K562 (cell line): ENCODE measurements around the gene PYCR2. TPM values are rescaled to one million over a fixed set of nuclear protein-coding genes. Genes with fewer than 3 reads are reported as not detected.

ENCODE experiments used
- ARID1B ChIP-seq: fragments of 450-650 bp; IDR thresholded peaks from 2 replicates; pipeline ENCODE4 v1.6.1; 2016; ENCODE audit warnings: antibody characterized with exemption, mild to moderate bottlenecking, inconsistent platforms
- EGR1 ChIP-seq: fragments of 450-650 bp; conservative IDR thresholded peaks from 2 replicates; pipeline ENCODE4 v1.6.1; 2017; ENCODE audit warnings: mild to moderate bottlenecking
- ERF ChIP-seq: fragments of 450-650 bp; formaldehyde crosslinking; IDR thresholded peaks from 2 replicates; pipeline ENCODE4 v1.4.0; 2020; ENCODE audit warnings: mild to moderate bottlenecking, mixed read lengths
- FOXA3 ChIP-seq, 2 experiments: fragments of 450-650 bp in 1 of 2; sonication (generic) in 1 of 2; formaldehyde crosslinking; IDR thresholded peaks in 1 of 2; conservative IDR thresholded peaks in 1 of 2; 2 replicates each; pipeline versions ENCODE4 v1.4.0 to v1.8.0; 2020 to 2022; ENCODE audit warnings: mild to moderate bottlenecking in 2 of 2, missing genetic modification reagents in 1 of 2
- GABPA ChIP-seq: fragments of 200-800 bp; sonication (Bioruptor generic); conservative IDR thresholded peaks from 2 replicates; pipeline ENCODE4 v1.6.1; 2016; ENCODE audit warnings: low read depth, missing genetic modification characterization, missing compliant biosample characterization
- GTF2E2 ChIP-seq: fragments of 200-800 bp; sonication (Bioruptor generic); IDR thresholded peaks from 2 replicates; pipeline ENCODE4 v1.6.1; 2016; ENCODE audit warnings: missing genetic modification characterization, missing compliant biosample characterization
- MTF1 ChIP-seq: fragments of 250-450 bp; sonication (Bioruptor Pico); IDR thresholded peaks from 2 replicates; pipeline ENCODE4 v1.9.0; 2021; ENCODE audit warnings: moderate library complexity, mild to moderate bottlenecking, inconsistent platforms, borderline replicate concordance
- NFIC ChIP-seq: fragments of 450-650 bp; IDR thresholded peaks from 2 replicates; pipeline ENCODE4 v1.6.1; 2017; ENCODE audit warnings: mild to moderate bottlenecking, inconsistent platforms
- NR2C2 ChIP-seq, 2 experiments: fragments of 200-800 bp in 1 of 2; sonication (Bioruptor generic) in 1 of 2; sonication (generic) in 1 of 2; formaldehyde crosslinking in 1 of 2; IDR thresholded peaks; 2 replicates each; pipeline versions ENCODE4 v1.6.1 to v1.8.0; 2016 to 2022; ENCODE audit warnings: mild to moderate bottlenecking in 1 of 2, missing compliant biosample characterization in 1 of 2, missing genetic modification characterization in 1 of 2, missing genetic modification reagents in 1 of 2
- RCOR1 ChIP-seq, 2 experiments: IDR thresholded peaks; 2 replicates each; pipeline ENCODE4 v1.6.1; 2012; ENCODE audit warnings: low read depth in 2 of 2, low read length in 2 of 2, borderline replicate concordance in 1 of 2, improper control_type of control experiment in 1 of 2
- TBP ChIP-seq: optimal IDR thresholded peaks from 2 replicates; pipeline ENCODE3; 2011; ENCODE audit warnings: low read depth, low read length, improper control_type of control experiment
- TCF3 ChIP-seq: sonication (generic); formaldehyde crosslinking; IDR thresholded peaks from 2 replicates; pipeline ENCODE4 v1.4.0; 2020; ENCODE audit warnings: mild to moderate bottlenecking, missing genetic modification reagents
- YY1 ChIP-seq, 3 experiments: IDR thresholded peaks; 2 replicates each; pipeline ENCODE4 v1.6.1; 2011; ENCODE audit warnings: low read length in 2 of 3, mild to moderate bottlenecking in 2 of 3, moderate library complexity in 2 of 3, borderline replicate concordance in 1 of 3, control low read depth in 1 of 3, low read depth in 1 of 3; ENCODE audit not compliant: insufficient read depth in 3 of 3, insufficient replicate concordance in 2 of 3, control insufficient read depth in 1 of 3, insufficient read length in 1 of 3; ENCODE audit errors: extremely low read depth in 1 of 3
- ZNF445 ChIP-seq: fragments of 250-450 bp; sonication (Bioruptor Pico); IDR thresholded peaks from 2 replicates; pipeline ENCODE4 v1.4.0; 2020; ENCODE audit warnings: low read depth, mild to moderate bottlenecking, moderate library complexity
- ZNF766 ChIP-seq: fragments of 200-800 bp; sonication (Bioruptor generic); conservative IDR thresholded peaks from 2 replicates; pipeline ENCODE4 v1.6.1; 2016; ENCODE audit warnings: missing genetic modification characterization, missing compliant biosample characterization
- polyA plus RNA-seq, 8 experiments: library from polyadenylated mRNA; depleted of rRNA in 4 of 8; stranded (reverse) in 5 of 8; unstranded in 3 of 8; fragments of >200 nt; fragmentation: Nextera tagmentation in 2 of 8; fragmentation: Illumina TruSeq in 1 of 8; extraction: Ambion mirVana in 2 of 8; extraction: Trizol in 1 of 8; gene quantifications; 2 replicates each; pipeline versions ENCODE4 v1.2.1 to v1.2.3, GENCODE V29; 2011 to 2014; ENCODE audit warnings: inconsistent platforms in 1 of 8, missing spikeins in 1 of 8
- total RNA-seq, 7 experiments: library from RNA; depleted of rRNA in 6 of 7; stranded (reverse); fragments of >200 nt in 6 of 7; fragmentation: Illumina TruSeq in 2 of 7; extraction: Trizol in 2 of 7; gene quantifications; 2 replicates each; pipeline versions ENCODE4 v1.2.1 to v1.2.3, GENCODE V29; 2011 to 2021; ENCODE audit warnings: low replicate concordance in 1 of 7
- TF ChIP-seq, protein P1 (sequence below): sonication (generic); IDR thresholded peaks from 2 replicates; pipeline ENCODE4 v1.6.1; 2016
- TF ChIP-seq, protein P2 (sequence below), 2 experiments: IDR thresholded peaks; 2 replicates each; pipeline ENCODE4 v1.6.1; 2011; ENCODE audit warnings: borderline replicate concordance in 1 of 2, control low read depth in 1 of 2, low read depth in 1 of 2, low read length in 1 of 2, mild to moderate bottlenecking in 1 of 2, mixed read lengths in 1 of 2, moderate library complexity in 1 of 2; ENCODE audit not compliant: insufficient read depth in 1 of 2, insufficient read length in 1 of 2, poor library complexity in 1 of 2, severe bottlenecking in 1 of 2; ENCODE audit errors: extremely low read depth in 1 of 2
- TF ChIP-seq, protein P3 (sequence below): fragments of 250-450 bp; sonication (Bioruptor Pico); IDR thresholded peaks from 2 replicates; pipeline ENCODE4 v1.8.0; 2022; ENCODE audit warnings: inconsistent platforms

Gene PYCR2
- total and polyA plus RNA-seq, 9 of the 15 experiments (the other 6 are each of a cell fraction or from before 2014, with no cell fraction given), result 5.5 to 219 (median 127) TPM

DNA sequence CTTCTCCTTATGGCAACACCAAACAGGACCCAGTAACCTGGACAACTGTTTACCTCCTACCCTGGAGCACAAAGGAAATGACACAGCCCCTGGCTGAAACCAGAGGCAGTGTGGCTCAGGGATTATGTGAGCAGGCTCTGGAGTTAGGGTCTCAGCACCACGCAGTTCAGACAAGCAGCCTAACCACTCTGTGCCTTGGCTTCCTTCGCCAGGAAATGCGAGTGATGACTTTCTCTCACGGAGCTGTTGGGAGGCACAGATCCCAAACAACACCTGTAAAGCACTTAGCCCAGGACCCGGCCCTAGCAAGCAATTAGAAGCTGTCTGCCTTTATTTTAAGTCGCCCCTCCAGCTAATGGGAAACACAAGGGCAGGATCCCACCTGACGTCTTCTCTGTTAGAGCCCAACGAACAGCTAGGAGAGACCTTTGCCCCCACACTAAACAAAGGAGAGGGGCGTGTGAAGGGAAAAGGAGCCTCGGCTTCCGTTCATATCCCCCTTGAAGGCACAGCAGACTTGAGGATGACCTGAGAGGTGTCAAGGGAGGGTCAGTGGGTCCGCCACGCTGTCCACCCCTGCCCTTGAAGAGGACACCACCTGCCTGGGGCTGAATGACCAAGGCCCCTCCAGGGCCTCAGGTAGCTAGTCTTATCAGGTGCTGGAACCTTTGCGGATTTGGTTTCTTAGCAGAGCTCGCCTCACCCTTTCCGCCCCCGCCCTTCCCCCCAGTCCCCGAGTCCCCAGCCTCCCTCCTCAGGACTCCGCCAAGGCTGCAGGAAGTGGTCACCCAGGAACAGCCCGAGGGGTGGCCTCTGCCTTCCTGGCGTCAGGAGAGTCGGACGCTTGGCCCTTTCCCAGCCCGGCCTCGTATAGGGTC, 42.7 kb downstream of the PYCR2 start (continued):
- TF ChIP-seq FOXA3 (CRISPR knock-in tag; conservative IDR thresholded peaks at IDR 0.05 in 1 of 2, IDR thresholded peaks at IDR 0.05 in 1 of 2) (0 out of 4 replicates have a peak, but pooled peaks of 1 of the 2 experiments have one; percentile 3), YY1 (IDR thresholded peaks at IDR 0.05; ENCODE audit: borderline replicate concordance in 1 of 3, control insufficient read depth in 1 of 3, extremely low read depth in 1 of 3, insufficient read depth in 3 of 3, insufficient read length in 1 of 3, insufficient replicate concordance in 2 of 3, low read depth in 1 of 3, low read length in 2 of 3) (peak in 1 of 3 experiments; percentile 39), ERF (CRISPR knock-in tag) (0 out of 2 replicates have a peak, but pooled peaks have one; percentile 18), NFIC (peak; percentile 12; the same call in 1 of the 2 replicates), GTF2E2 (no peak), TBP (peak; percentile 31), EGR1 (peak; percentile 79), ARID1B (peak; percentile 47; the same call in 1 of the 2 replicates), RCOR1 (IDR thresholded peaks at IDR 0.05; ENCODE audit: borderline replicate concordance in 1 of 2, low read depth in 2 of 2, low read length in 2 of 2) (peak in 1 of 2 experiments; percentile 1; a peak in 1 of 4 replicates), MTF1 (CRISPR knock-in tag) (0 out of 2 replicates have a peak, but pooled peaks have one; percentile 18), ZNF766 (CRISPR knock-in tag) (peak; percentile 83; the same call in 1 of the 2 replicates), GABPA (tag) (peak; percentile 83), TCF3 (CRISPR knock-in tag) (0 out of 2 replicates have a peak, but pooled peaks have one; percentile 16), ZNF445 (CRISPR knock-in tag) (no peak), NR2C2 (CRISPR knock-in tag; IDR thresholded peaks at IDR 0.05) (no peak), NR2C2 (tag; IDR thresholded peaks at IDR 0.05) (0 out of 2 replicates have a peak, but pooled peaks have one; percentile 11)
- TF ChIP-seq, protein P1, sequence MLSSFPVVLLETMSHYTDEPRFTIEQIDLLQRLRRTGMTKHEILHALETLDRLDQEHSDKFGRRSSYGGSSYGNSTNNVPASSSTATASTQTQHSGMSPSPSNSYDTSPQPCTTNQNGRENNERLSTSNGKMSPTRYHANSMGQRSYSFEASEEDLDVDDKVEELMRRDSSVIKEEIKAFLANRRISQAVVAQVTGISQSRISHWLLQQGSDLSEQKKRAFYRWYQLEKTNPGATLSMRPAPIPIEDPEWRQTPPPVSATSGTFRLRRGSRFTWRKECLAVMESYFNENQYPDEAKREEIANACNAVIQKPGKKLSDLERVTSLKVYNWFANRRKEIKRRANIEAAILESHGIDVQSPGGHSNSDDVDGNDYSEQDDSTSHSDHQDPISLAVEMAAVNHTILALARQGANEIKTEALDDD, result peak; percentile 25; the same call in 1 of the 2 replicates
- TF ChIP-seq, protein P2, sequence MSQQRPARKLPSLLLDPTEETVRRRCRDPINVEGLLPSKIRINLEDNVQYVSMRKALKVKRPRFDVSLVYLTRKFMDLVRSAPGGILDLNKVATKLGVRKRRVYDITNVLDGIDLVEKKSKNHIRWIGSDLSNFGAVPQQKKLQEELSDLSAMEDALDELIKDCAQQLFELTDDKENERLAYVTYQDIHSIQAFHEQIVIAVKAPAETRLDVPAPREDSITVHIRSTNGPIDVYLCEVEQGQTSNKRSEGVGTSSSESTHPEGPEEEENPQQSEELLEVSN (IDR thresholded peaks at IDR 0.05; ENCODE audit: borderline replicate concordance in 1 of 2, extremely low read depth in 1 of 2, insufficient read depth in 1 of 2, insufficient read length in 1 of 2, low read depth in 1 of 2, low read length in 1 of 2, poor library complexity in 1 of 2, severe bottlenecking in 1 of 2), result peak in 1 of 2 experiments; percentile 40
- TF ChIP-seq, protein P3, sequence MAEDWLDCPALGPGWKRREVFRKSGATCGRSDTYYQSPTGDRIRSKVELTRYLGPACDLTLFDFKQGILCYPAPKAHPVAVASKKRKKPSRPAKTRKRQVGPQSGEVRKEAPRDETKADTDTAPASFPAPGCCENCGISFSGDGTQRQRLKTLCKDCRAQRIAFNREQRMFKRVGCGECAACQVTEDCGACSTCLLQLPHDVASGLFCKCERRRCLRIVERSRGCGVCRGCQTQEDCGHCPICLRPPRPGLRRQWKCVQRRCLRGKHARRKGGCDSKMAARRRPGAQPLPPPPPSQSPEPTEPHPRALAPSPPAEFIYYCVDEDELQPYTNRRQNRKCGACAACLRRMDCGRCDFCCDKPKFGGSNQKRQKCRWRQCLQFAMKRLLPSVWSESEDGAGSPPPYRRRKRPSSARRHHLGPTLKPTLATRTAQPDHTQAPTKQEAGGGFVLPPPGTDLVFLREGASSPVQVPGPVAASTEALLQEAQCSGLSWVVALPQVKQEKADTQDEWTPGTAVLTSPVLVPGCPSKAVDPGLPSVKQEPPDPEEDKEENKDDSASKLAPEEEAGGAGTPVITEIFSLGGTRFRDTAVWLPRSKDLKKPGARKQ (CRISPR knock-in tag), result no peak
